MM.1S (cell line): ENCODE results near the gene ARV1.

Source experiments
- DNase-seq: peaks from one replicate; pipeline ENCODE4 v3.0.0-alpha.2; 2015
- H2AFZ ChIP-seq: fragments of 300-600 bp; sonication (generic); 2 replicates; pipeline ENCODE4 v1.6.0; 2016; ENCODE audit warnings: antibody characterized with exemption, low read length
- H3F3A ChIP-seq: fragments of 300-600 bp; sonication (generic); 2 replicates; pipeline ENCODE4 v1.6.1; 2016; ENCODE audit warnings: mild to moderate bottlenecking, antibody characterized with exemption, low read length, moderate library complexity, mixed read lengths; ENCODE audit not compliant: insufficient read depth
- H3K27ac ChIP-seq: fragments of 300-600 bp; sonication (generic); 2 replicates; pipeline ENCODE4 v1.5.1; 2016; ENCODE audit warnings: mild to moderate bottlenecking, low read length
- H3K27me3 ChIP-seq: fragments of 300-600 bp; sonication (generic); replicated peaks from 2 replicates; pipeline ENCODE4 v1.6.0; 2016; ENCODE audit warnings: low read length; ENCODE audit not compliant: insufficient read depth
- H3K36me3 ChIP-seq: fragments of 300-600 bp; sonication (generic); replicated peaks from 2 replicates; pipeline ENCODE4 v1.6.1; 2016; ENCODE audit warnings: mild to moderate bottlenecking, low read length, mixed read lengths; ENCODE audit not compliant: insufficient read depth
- H3K4me1 ChIP-seq: fragments of 300-600 bp; sonication (generic); 2 replicates; pipeline ENCODE4 v1.6.1; 2016; ENCODE audit warnings: low read length, mixed read lengths
- H3K4me2 ChIP-seq: fragments of 300-600 bp; sonication (generic); 2 replicates; pipeline ENCODE4 v1.6.0; 2016; ENCODE audit warnings: low read depth, low read length
- H3K4me3 ChIP-seq: fragments of 300-600 bp; sonication (generic); 2 replicates; pipeline ENCODE4 v1.5.1; 2016; ENCODE audit warnings: low read length, mixed read lengths
- H3K79me2 ChIP-seq: fragments of 300-600 bp; sonication (generic); 2 replicates; pipeline ENCODE4 v1.6.1; 2016; ENCODE audit warnings: mixed run types, low read length, mixed read lengths
- H3K9ac ChIP-seq: fragments of 300-600 bp; sonication (generic); 2 replicates; pipeline ENCODE4 v1.6.1; 2016; ENCODE audit warnings: low read length, mixed read lengths
- H3K9me2 ChIP-seq: fragments of 300-600 bp; sonication (generic); replicated peaks from 2 replicates; pipeline ENCODE4 v1.6.1; 2016; ENCODE audit warnings: mild to moderate bottlenecking, low read length, mixed read lengths; ENCODE audit not compliant: insufficient read depth
- H3K9me3 ChIP-seq: fragments of 300-600 bp; sonication (generic); replicated peaks from 2 replicates; pipeline ENCODE4 v1.6.1; 2016; ENCODE audit warnings: mild to moderate bottlenecking, low read length, mixed read lengths; ENCODE audit not compliant: insufficient read depth
- H4K20me1 ChIP-seq: fragments of 300-600 bp; sonication (generic); 2 replicates; pipeline ENCODE4 v1.6.1; 2016; ENCODE audit warnings: mild to moderate bottlenecking, low read length, moderate library complexity, mixed read lengths; ENCODE audit not compliant: insufficient read depth
- CTCF ChIP-seq: fragments of 300-600 bp; sonication (generic); IDR thresholded peaks from 2 replicates; pipeline ENCODE4 v1.5.1; 2016; ENCODE audit warnings: antibody characterized with exemption, low read length, mixed read lengths
- EZH2 ChIP-seq: fragments of 300-600 bp; sonication (generic); optimal IDR thresholded peaks from 2 replicates; pipeline ENCODE3; 2017; ENCODE audit warnings: low read depth, mild to moderate bottlenecking, antibody characterized with exemption, low read length, mixed read lengths
- EZH2phosphoT487 ChIP-seq: fragments of 300-600 bp; sonication (generic); IDR thresholded peaks from 2 replicates; pipeline ENCODE4 v1.6.1; 2018; ENCODE audit warnings: antibody characterized with exemption, low read length

Gene ARV1

GRCh38 chr1:231011963-231012362 lies 33.1 kb downstream of the ARV1 start:
- Histone ChIP-seq H2AFZ (no peak overlapping the region), H3K9me3 (no peaks in the 10 kb centered on the region), H3K4me2 (no peak overlapping the region), H3K9me2 (no peaks in the 10 kb centered on the region), H4K20me1 (no peaks in the 10 kb centered on the region), H3F3A (no peaks in the 10 kb centered on the region), H3K4me3 (no peak overlapping the region), H3K4me1 (no peaks in the 10 kb centered on the region), H3K36me3 (no peaks in the 10 kb centered on the region), H3K27ac (no peak overlapping the region), H3K9ac (no peak overlapping the region), H3K79me2 (no peaks in the 10 kb centered on the region), H3K27me3 (no peaks in the 10 kb centered on the region)
- TF ChIP-seq EZH2 (no peak), EZH2phosphoT487 (no peak)
- DNase-seq = no peak

- Histone ChIP-seq H4K20me1 (no peaks in the 10 kb centered on the region), H2AFZ (no peak overlapping the region), H3K27ac (no peak overlapping the region), H3K9me2 (no peaks in the 10 kb centered on the region), H3K9ac (no peak overlapping the region), H3K27me3 (no peaks in the 10 kb centered on the region), H3K4me1 (no peaks in the 10 kb centered on the region), H3K36me3 (no peaks in the 10 kb centered on the region), H3K9me3 (no peaks in the 10 kb centered on the region), H3K4me2 (no peak overlapping the region), H3K79me2 (no peaks in the 10 kb centered on the region), H3F3A (no peaks in the 10 kb centered on the region), H3K4me3 (no peak overlapping the region)
- TF ChIP-seq CTCF = no peak
- no peak for TF ChIP-seq EZH2phosphoT487
- no peak for TF ChIP-seq EZH2
- no peak for DNase-seq
These were observed 34.6 kb downstream of the ARV1 start for GRCh38 chr1:231013391-231014015.

GRCh38 chr1:231016234-231016633 lies 37.3 kb downstream of the ARV1 start:
- Histone ChIP-seq H3K4me3 (no peak overlapping the region), H3K9me3 (no peaks in the 10 kb centered on the region), H3K9ac (no peak overlapping the region), H3F3A (no peaks in the 10 kb centered on the region), H3K27ac (no peak overlapping the region), H3K9me2 (no peaks in the 10 kb centered on the region), H3K27me3 (no peaks in the 10 kb centered on the region), H3K36me3 (no peaks in the 10 kb centered on the region), H3K4me1 (no peaks in the 10 kb centered on the region), H3K4me2 (no peak overlapping the region), H3K79me2 (no peaks in the 10 kb centered on the region), H2AFZ (no peak overlapping the region), H4K20me1 (no peaks in the 10 kb centered on the region)
- no peak for TF ChIP-seq CTCF
- DNase-seq = no peak

- no peak overlapping the region for H3K27ac ChIP-seq
- H3F3A ChIP-seq = no peaks in the 10 kb centered on the region
- H3K4me1 ChIP-seq = no peaks in the 10 kb centered on the region
- H2AFZ ChIP-seq = no peak overlapping the region
- no peaks in the 10 kb centered on the region for H3K36me3 ChIP-seq
- no peak overlapping the region for H3K9ac ChIP-seq
- no peaks in the 10 kb centered on the region for H3K9me3 ChIP-seq
- DNase-seq = no peak
- no peaks in the 10 kb centered on the region for H3K79me2 ChIP-seq
- H4K20me1 ChIP-seq = no peaks in the 10 kb centered on the region
- TF ChIP-seq EZH2 (no peak), EZH2phosphoT487 (no peak), CTCF (no peak)
- H3K27me3 ChIP-seq = no peaks in the 10 kb centered on the region
- no peak overlapping the region for H3K4me2 ChIP-seq
- H3K9me2 ChIP-seq = no peaks in the 10 kb centered on the region
- no peak overlapping the region for H3K4me3 ChIP-seq
These were observed 38.1 kb downstream of the ARV1 start for GRCh38 chr1:231016966-231017365.
